CD8-positive, alpha-beta memory T cell (primary cell): ENCODE data around the gene NUDT13. TPM values are rescaled to one million over a fixed set of nuclear protein-coding genes. Genes with fewer than 3 reads are reported as not detected.
"Not testable (repeated sequence)": the region's sequence is repeated elsewhere in the genome, so short reads cannot be mapped to it uniquely, and the experiment has no call there.

Source experiments
- CTCF ChIA-PET: fragments of 350-600 bp; sonication (Branson Sonifier 250); formaldehyde crosslinking; loops from one replicate; lab custom pipeline; 2021; ENCODE audit warnings: antibody characterized with exemption; lab: Charles Lee
- POLR2A ChIA-PET: fragments of 350-600 bp; sonication (Branson Sonifier 250); formaldehyde crosslinking; loops from one replicate; lab custom pipeline; 2021; ENCODE audit warnings: antibody characterized with exemption; lab: Charles Lee
- DNase-seq, 5 donors: peaks; one replicate each; pipeline versions ENCODE4 v3.0.0 to v3.0.0-alpha.2; 2020 to 2022; ENCODE audit warnings: mixed read lengths in 1 of 5
- H3K27ac ChIP-seq: one replicate; pipeline ENCODE4 v1.7.0; 2013; ENCODE audit warnings: low read depth, mild to moderate bottlenecking, low read length, moderate library complexity
- H3K27me3 ChIP-seq: 2 replicates; pipeline ENCODE4 v1.7.0; 2013; ENCODE audit warnings: low read length, mild to moderate bottlenecking; ENCODE audit not compliant: insufficient read depth, poor library complexity, severe bottlenecking
- H3K36me3 ChIP-seq: 2 replicates; pipeline ENCODE4 v1.7.0; 2013; ENCODE audit warnings: mild to moderate bottlenecking, low read length, moderate library complexity; ENCODE audit not compliant: insufficient read depth
- H3K4me1 ChIP-seq: 2 replicates; pipeline ENCODE4 v1.7.0; 2013; ENCODE audit warnings: mild to moderate bottlenecking, low read length, moderate library complexity; ENCODE audit not compliant: insufficient read depth
- H3K4me3 ChIP-seq: 2 replicates; pipeline ENCODE4 v1.7.0; 2013; ENCODE audit warnings: mild to moderate bottlenecking, low read length
- H3K9me3 ChIP-seq: 2 replicates; pipeline ENCODE4 v1.7.0; 2013; ENCODE audit warnings: mild to moderate bottlenecking, low read length
- H3K27ac Mint-ChIP-seq, 8 donors: one replicate each; pipeline ENCODE4 v1.8.0; 2020 to 2021; ENCODE audit warnings: mixed read lengths in 8 of 8, mild to moderate bottlenecking in 6 of 8, inconsistent platforms in 3 of 8, moderate library complexity in 3 of 8
- H3K27me3 Mint-ChIP-seq, 2 donors: one replicate each; pipeline ENCODE4 v1.8.0; 2020 to 2021; ENCODE audit warnings: mixed read lengths in 2 of 2, mild to moderate bottlenecking in 1 of 2, moderate library complexity in 1 of 2
- H3K36me3 Mint-ChIP-seq, 3 donors: one replicate each; pipeline ENCODE4 v1.8.0; 2020 to 2021; ENCODE audit warnings: mixed read lengths in 3 of 3, inconsistent platforms in 1 of 3, mild to moderate bottlenecking in 1 of 3
- H3K4me1 Mint-ChIP-seq, 3 donors: one replicate each; pipeline ENCODE4 v1.8.0; 2020 to 2021; ENCODE audit warnings: mixed read lengths in 3 of 3, inconsistent platforms in 1 of 3, mild to moderate bottlenecking in 1 of 3
- H3K4me3 Mint-ChIP-seq, 7 donors: one replicate each; pipeline ENCODE4 v1.8.0; 2020 to 2021; ENCODE audit warnings: mixed read lengths in 7 of 7, mild to moderate bottlenecking in 6 of 7, moderate library complexity in 4 of 7, inconsistent platforms in 2 of 7
- H3K9me3 Mint-ChIP-seq, 5 donors: one replicate each; pipeline ENCODE4 v1.8.0; 2020 to 2022; ENCODE audit warnings: mixed read lengths in 5 of 5, mild to moderate bottlenecking in 3 of 5, moderate library complexity in 2 of 5, inconsistent platforms in 1 of 5
- polyA plus RNA-seq: library from polyadenylated mRNA; unstranded; fragments of 300-500 nt; fragmentation: Illumina TruSeq; gene quantifications from one replicate; pipeline ENCODE4 v1.2.3, GENCODE V29; 2021
- total RNA-seq, 2 experiments: library from RNA; stranded (reverse); gene quantifications; one replicate each; pipeline ENCODE4 v1.2.3, GENCODE V29; 2021

Gene NUDT13
- total and polyA plus RNA-seq, 3 experiments from 2014 or later = 0.85 to 1.7 (median 1.7) TPM

- H3K4me1 ChIP-seq, H3K27me3 ChIP-seq, DNase-seq, POLR2A ChIA-PET, H3K36me3 ChIP-seq, H3K9me3 ChIP-seq, H3K4me3 Mint-ChIP-seq, H3K27ac ChIP-seq, H3K9me3 Mint-ChIP-seq, H3K27me3 Mint-ChIP-seq, H3K4me3 ChIP-seq: not testable (repeated sequence)
- H3K27ac Mint-ChIP-seq = peak overlapping the region in 1 of 8 donors; percentile 47
- CTCF ChIA-PET = interaction anchor here (2.1 to 2.7 kb wide), 2 partner anchors 13 to 49 kb away, joined by 10 to 18 read pairs; partner anchors contain the start of gene P4HA1
- H3K4me1 Mint-ChIP-seq = peaks cover 8 to 15% (median 14%) of the 10 kb centered on the region in 3 donors
- peaks cover 3 to 24% (median 4%) of the 10 kb centered on the region in 3 donors for H3K36me3 Mint-ChIP-seq
Observed at GRCh38 chr10:73109248-73109652, 1.0 kb upstream of the NUDT13 start.

DNA sequence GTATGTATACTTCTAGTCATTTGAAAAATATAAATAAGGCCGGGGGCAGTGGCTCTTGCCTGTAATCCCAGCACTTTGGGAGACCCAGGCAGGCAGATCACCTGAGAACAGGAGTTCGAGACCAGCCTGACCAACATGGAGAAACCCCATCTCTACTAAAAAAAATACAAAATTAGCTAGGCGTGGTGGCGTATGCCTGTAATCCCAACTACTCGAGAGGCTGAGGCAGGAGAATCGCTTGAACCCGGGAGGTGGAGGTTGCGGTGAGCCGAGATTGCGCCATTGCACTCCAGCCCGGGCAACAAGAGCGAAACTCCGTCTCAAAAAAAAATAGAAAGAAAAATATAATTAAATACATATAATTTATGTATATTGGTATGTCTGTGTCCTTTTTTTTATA lies 1.8 kb downstream of the NUDT13 start:
- H3K27me3 Mint-ChIP-seq, H3K9me3 ChIP-seq, H3K27me3 ChIP-seq, H3K9me3 Mint-ChIP-seq, H3K4me3 ChIP-seq, DNase-seq, H3K4me1 ChIP-seq, H3K27ac Mint-ChIP-seq, POLR2A ChIA-PET, H3K36me3 ChIP-seq: not testable (repeated sequence)
- H3K4me3 Mint-ChIP-seq = peak overlapping the region in 1 of 7 donors; percentile 27
- CTCF ChIA-PET = interaction anchor here (0.7 to 1.5 kb wide), 2 partner anchors 15 to 17 kb away, joined by 3 read pairs; no protein-coding TSS in a partner anchor
- peaks cover 8 to 15% (median 14%) of the 10 kb centered on the region in 3 donors for H3K4me1 Mint-ChIP-seq
- peak overlapping the region; percentile 73 for H3K27ac ChIP-seq
- peaks cover 3 to 28% (median 5%) of the 10 kb centered on the region in 3 donors for H3K36me3 Mint-ChIP-seq

GRCh38 chr10:73113551-73113950 lies 3.3 kb downstream of the NUDT13 start:
- no peaks in the 10 kb centered on the region for H3K4me1 ChIP-seq
- no peak overlapping the region for H3K27ac ChIP-seq
- Mint-ChIP-seq H3K4me3 (no peak overlapping the region), H3K4me1 (peaks cover 8 to 15% (median 14%) of the 10 kb centered on the region in 3 donors), H3K9me3 (peaks cover 0 to 3% (median 0%) of the 10 kb centered on the region in 5 donors), H3K27me3 (no peaks in the 10 kb centered on the region), H3K36me3 (peaks cover 3 to 25% (median 4%) of the 10 kb centered on the region in 3 donors), H3K27ac (peak overlapping the region in 1 of 8 donors; percentile 32)
- H3K27me3 ChIP-seq = no peaks in the 10 kb centered on the region
- no peak overlapping the region for H3K4me3 ChIP-seq
- H3K9me3 ChIP-seq = no peaks in the 10 kb centered on the region
- POLR2A ChIA-PET = no interaction called here
- CTCF ChIA-PET = interaction anchor here (1.3 kb wide), 1 partner anchor 17 kb away, joined by 4 read pairs; the partner anchor contains the start of gene P4HA1
- H3K36me3 ChIP-seq = peaks cover 5% of the 10 kb centered on the region
- no peak for DNase-seq

GRCh38 chr10:73116017-73116416 lies 5.8 kb downstream of the NUDT13 start:
- ChIA-PET CTCF (interaction anchor here (0.8 kb wide), 1 partner anchor 19 kb away, joined by 3 read pairs; the partner anchor contains the start of gene P4HA1), POLR2A (no interaction called here)
- Mint-ChIP-seq H3K4me1 (peaks cover 3 to 6% (median 5%) of the 10 kb centered on the region in 3 donors), H3K4me3 (no peak overlapping the region), H3K27me3 (no peaks in the 10 kb centered on the region), H3K9me3 (no peaks in the 10 kb centered on the region), H3K36me3 (peaks cover 0 to 19% (median 4%) of the 10 kb centered on the region in 3 donors), H3K27ac (no peak overlapping the region)
- Histone ChIP-seq H3K27ac (no peak overlapping the region), H3K27me3 (no peaks in the 10 kb centered on the region), H3K36me3 (no peaks in the 10 kb centered on the region), H3K4me1 (no peaks in the 10 kb centered on the region), H3K9me3 (no peaks in the 10 kb centered on the region), H3K4me3 (no peak overlapping the region)
- no peak for DNase-seq

- Mint-ChIP-seq H3K27me3 (no peaks in the 10 kb centered on the region), H3K4me1 (no peaks in the 10 kb centered on the region), H3K9me3 (no peaks in the 10 kb centered on the region), H3K27ac (peak overlapping the region in 3 of 8 donors; percentile 17 to 46 (median 19)), H3K36me3 (peaks cover 0 to 22% (median 4%) of the 10 kb centered on the region in 3 donors), H3K4me3 (no peak overlapping the region)
- no peak for DNase-seq
- ChIA-PET CTCF (no interaction called here), POLR2A (no interaction called here)
- H3K27me3 ChIP-seq = no peaks in the 10 kb centered on the region
- H3K4me1 ChIP-seq = no peaks in the 10 kb centered on the region
- H3K36me3 ChIP-seq = no peaks in the 10 kb centered on the region
- H3K4me3 ChIP-seq = no peak overlapping the region
- H3K27ac ChIP-seq = peak overlapping the region; percentile 57
- no peaks in the 10 kb centered on the region for H3K9me3 ChIP-seq
Observed at GRCh38 chr10:73117976-73118743, 7.9 kb downstream of the NUDT13 start.

- Histone ChIP-seq H3K36me3 (no peaks in the 10 kb centered on the region), H3K4me3 (no peak overlapping the region), H3K27ac (no peak overlapping the region), H3K27me3 (no peaks in the 10 kb centered on the region), H3K9me3 (no peaks in the 10 kb centered on the region), H3K4me1 (no peaks in the 10 kb centered on the region)
- no peak for DNase-seq
- Mint-ChIP-seq H3K4me1 (no peaks in the 10 kb centered on the region), H3K4me3 (no peak overlapping the region), H3K9me3 (no peaks in the 10 kb centered on the region), H3K36me3 (peaks cover 0 to 28% (median 6%) of the 10 kb centered on the region in 3 donors), H3K27me3 (no peaks in the 10 kb centered on the region), H3K27ac (peak overlapping the region in 1 of 8 donors; percentile 2)
- POLR2A ChIA-PET = no interaction called here
- CTCF ChIA-PET = no interaction called here
Observed at GRCh38 chr10:73119457-73119856, 9.2 kb downstream of the NUDT13 start.

GRCh38 chr10:73119952-73120351 lies 9.7 kb downstream of the NUDT13 start:
- H3K4me1 ChIP-seq = no peaks in the 10 kb centered on the region
- POLR2A ChIA-PET = no interaction called here

GRCh38 chr10:73126343-73126742 lies 16.1 kb downstream of the NUDT13 start:
- Histone ChIP-seq H3K4me1 (no peaks in the 10 kb centered on the region), H3K27me3 (no peaks in the 10 kb centered on the region), H3K27ac (no peak overlapping the region), H3K4me3 (no peak overlapping the region), H3K36me3 (peaks cover 6% of the 10 kb centered on the region), H3K9me3 (no peaks in the 10 kb centered on the region)
- ChIA-PET POLR2A (interaction anchor here (0.6 kb wide), 1 partner anchor 30 kb away, joined by 3 read pairs; no protein-coding TSS in a partner anchor), CTCF (no interaction called here)
- H3K27me3 Mint-ChIP-seq = no peaks in the 10 kb centered on the region
- no peak overlapping the region for H3K4me3 Mint-ChIP-seq
- H3K9me3 Mint-ChIP-seq = no peaks in the 10 kb centered on the region
- H3K27ac Mint-ChIP-seq = no peak overlapping the region
- H3K36me3 Mint-ChIP-seq = peaks cover 7 to 53% (median 14%) of the 10 kb centered on the region in 3 donors
- H3K4me1 Mint-ChIP-seq = no peaks in the 10 kb centered on the region
- no peak for DNase-seq

More at GRCh38 chr10:73119952-73120351, 9.7 kb downstream of the NUDT13 start:
- Mint-ChIP-seq H3K9me3 (no peaks in the 10 kb centered on the region), H3K27me3 (no peaks in the 10 kb centered on the region), H3K36me3 (peaks cover 0 to 31% (median 6%) of the 10 kb centered on the region in 3 donors), H3K4me3 (no peak overlapping the region), H3K4me1 (no peaks in the 10 kb centered on the region), H3K27ac (no peak overlapping the region)
- no peaks in the 10 kb centered on the region for H3K9me3 ChIP-seq
- H3K4me3 ChIP-seq = no peak overlapping the region
- H3K27me3 ChIP-seq = no peaks in the 10 kb centered on the region
- no peak overlapping the region for H3K27ac ChIP-seq
- CTCF ChIA-PET = no interaction called here
- no peaks in the 10 kb centered on the region for H3K36me3 ChIP-seq
- DNase-seq = no peak
